Loucy (cell line): ENCODE results near the gene KCNMA1.

Experiments used
- CTCF ChIP-seq: fragments of 200-600 bp; sonication (generic); conservative IDR thresholded peaks from 2 replicates; pipeline ENCODE4 v1.5.1; 2014; ENCODE audit warnings: mild to moderate bottlenecking, antibody characterized with exemption, low read length
- EZH2phosphoT487 ChIP-seq: fragments of 200-600 bp; IDR thresholded peaks from 2 replicates; pipeline ENCODE4 v1.6.1; 2018; ENCODE audit warnings: antibody characterized with exemption, mild to moderate bottlenecking, moderate library complexity, borderline replicate concordance

- TF ChIP-seq CTCF: no peak
- no peak for TF ChIP-seq EZH2phosphoT487
Measured at GRCh38 chr10:77157248-77158019, 480.2 kb downstream of the KCNMA1 start.
